PC-3 (cell line): ENCODE measurements around the gene MVK. TPM values are rescaled to one million over a fixed set of nuclear protein-coding genes. Genes with fewer than 3 reads are reported as not detected.

Source experiments
- ATAC-seq: fragments of 200-7000 bp; cut with Tn5 transposase; 2 replicates; pipeline ENCODE4 v1.9.1; 2020; ENCODE audit warnings: mild to moderate bottlenecking, moderate library complexity
- Bru-seq: library from RNA; stranded (reverse); fragments of 400-500 nt; gene quantifications from one replicate; lab custom pipeline; 2021; lab: Mats Ljungman, UMichigan
- BruChase-seq, 2 experiments: library from RNA; stranded (reverse); fragments of 400-500 nt; gene quantifications; one replicate each; lab custom pipeline; 2021; lab: Mats Ljungman, UMichigan
- BruUV-seq: library from RNA; stranded (reverse); fragments of 400-500 nt; replicated peaks from 2 replicates; lab custom pipeline; 2021; lab: Mats Ljungman, UMichigan
- CTCF ChIA-PET: fragments of 300-600 bp; sonication (Branson Sonifier 250); formaldehyde crosslinking; loops from one replicate; lab custom pipeline; 2022; ENCODE audit warnings: antibody characterized with exemption; lab: Charles Lee
- POLR2A ChIA-PET: fragments of 300-600 bp; sonication (Branson Sonifier 250); formaldehyde crosslinking; loops from one replicate; lab custom pipeline; 2022; ENCODE audit warnings: antibody characterized with exemption; ENCODE audit not compliant: unreplicated experiment; lab: Charles Lee
- DNase-seq: peaks from one replicate; pipeline ENCODE4 v3.0.0-alpha.2; 2015
- H2AFZ ChIP-seq: fragments of 300-600 bp; sonication (generic); 2 replicates; pipeline ENCODE4 v1.6.0; 2016; ENCODE audit warnings: antibody characterized with exemption, low read length
- H3F3A ChIP-seq: fragments of 300-600 bp; sonication (generic); one replicate; pipeline ENCODE4 v1.6.0; 2017; ENCODE audit warnings: antibody characterized with exemption, low read length, control low read depth, mild to moderate bottlenecking; ENCODE audit not compliant: unreplicated experiment
- H3K27ac ChIP-seq: fragments of 300-600 bp; sonication (generic); 2 replicates; pipeline ENCODE4 v1.5.1; 2016; ENCODE audit warnings: mild to moderate bottlenecking, low read length
- H3K27me3 ChIP-seq: fragments of 300-600 bp; sonication (generic); 2 replicates; pipeline ENCODE4 v1.6.1; 2016; ENCODE audit warnings: low read length, mixed read lengths
- H3K36me3 ChIP-seq: fragments of 300-600 bp; sonication (generic); 2 replicates; pipeline ENCODE4 v1.6.1; 2016; ENCODE audit warnings: low read depth, mixed run types, low read length, mixed read lengths
- H3K4me1 ChIP-seq: fragments of 300-600 bp; sonication (generic); 2 replicates; pipeline ENCODE4 v1.5.1; 2016; ENCODE audit warnings: low read length; ENCODE audit not compliant: insufficient read depth
- H3K4me2 ChIP-seq: fragments of 300-600 bp; sonication (generic); 2 replicates; pipeline ENCODE4 v1.6.0; 2016; ENCODE audit warnings: low read length
- H3K4me3 ChIP-seq: fragments of 300-600 bp; sonication (generic); 2 replicates; pipeline ENCODE4 v1.5.1; 2016; ENCODE audit warnings: mild to moderate bottlenecking, low read length, mixed read lengths
- H3K79me2 ChIP-seq: fragments of 300-600 bp; sonication (generic); 2 replicates; pipeline ENCODE4 v1.6.1; 2017; ENCODE audit warnings: low read length, mixed read lengths
- H3K9ac ChIP-seq: fragments of 300-600 bp; sonication (generic); 2 replicates; pipeline ENCODE4 v1.6.0; 2016; ENCODE audit warnings: mild to moderate bottlenecking, low read length
- H3K9me2 ChIP-seq: fragments of 300-600 bp; sonication (generic); replicated peaks from 2 replicates; pipeline ENCODE4 v1.6.1; 2016; ENCODE audit warnings: mixed run types, low read length, mixed read lengths
- H3K9me3 ChIP-seq: fragments of 300-600 bp; sonication (generic); 2 replicates; pipeline ENCODE4 v1.6.1; 2016; ENCODE audit warnings: low read length, mixed read lengths
- H4K20me1 ChIP-seq: fragments of 300-600 bp; sonication (generic); 2 replicates; pipeline ENCODE4 v1.6.1; 2016; ENCODE audit warnings: low read length, mixed read lengths
- CTCF ChIP-seq: fragments of 300-600 bp; sonication (generic); conservative IDR thresholded peaks from 2 replicates; pipeline ENCODE4 v1.5.1; 2017; ENCODE audit warnings: antibody characterized with exemption, low read depth, mild to moderate bottlenecking, low read length
- EZH2 ChIP-seq: fragments of 300-600 bp; sonication (generic); IDR thresholded peaks from one replicate; pipeline ENCODE4 v1.6.1; 2017; ENCODE audit warnings: antibody characterized with exemption, mild to moderate bottlenecking, low read length; ENCODE audit not compliant: unreplicated experiment
- EZH2phosphoT487 ChIP-seq: fragments of 300-600 bp; sonication (generic); IDR thresholded peaks from 2 replicates; pipeline ENCODE4 v1.6.1; 2018; ENCODE audit warnings: mild to moderate bottlenecking, antibody characterized with exemption, low read length, borderline replicate concordance
- intact Hi-C: fragments of 100-400 bp; cut with micrococcal nuclease; formaldehyde crosslinking; loops from 2 replicates; pipeline ENCODE4 v1.9.0; 2023
- long read RNA-seq: library from polyadenylated mRNA; unstranded; transcript quantifications from one replicate; pipeline ENCODE4 v2.0.0, GENCODE V29; 2021; ENCODE audit not compliant: unreplicated experiment
- total RNA-seq: library from RNA; depleted of rRNA; stranded (reverse); fragments of >200 nt; gene quantifications from 2 replicates; pipeline ENCODE4 v1.2.3, GENCODE V29; 2014; rRNA removed

Gene MVK
- total RNA-seq (47.8 and 52.2 TPM in 2 replicates), Bru-seq, nascent RNA (percentile 58 among the genes with signal in this experiment), BruChase-seq, experiment 1, labeled RNA remaining after a 6-hour chase (percentile 57 among the genes with signal in this experiment), BruChase-seq, experiment 2, labeled RNA remaining after a 2-hour chase (percentile 58 among the genes with signal in this experiment)
- long read RNA-seq, transcript MVK-201 (11 exons, 1,956 nt) = major isoform, 44 of 76 reads
- long read RNA-seq, transcript MVK-202 (10 exons, 1,770 nt) = minor isoform, 9 of 76 reads
- long read RNA-seq, partial matches to known transcripts = 9 of 76 reads
- long read RNA-seq, other reads (novel, unspliced or antisense) = 9 of 76 reads

GRCh38 chr12:109573029-109573913 lies at the start of gene MVK, which contains the start of gene MMAB:
MVK (plus strand) TSS chr12:109573794; CDS start chr12:109574823, 1,029 bp downstream.
MMAB (minus strand) TSS chr12:109573504; CDS start chr12:109573480, 24 bp downstream.
- DNase-seq = peak; percentile 100
- CTCF ChIA-PET = interaction anchor here (0.6 to 1.2 kb wide), 6 partner anchors 19 to 202 kb away, joined by 3 to 10 read pairs (median 6); no protein-coding TSS in a partner anchor
- Histone ChIP-seq H3F3A (no peaks in the 10 kb centered on the region), H3K9me3 (no peaks in the 10 kb centered on the region), H3K36me3 (peaks cover 23% of the 10 kb centered on the region), H2AFZ (peak within 1 kb of the TSS; percentile 78), H3K79me2 (peaks cover 18% of the 10 kb centered on the region), H3K4me1 (peaks cover 16% of the 10 kb centered on the region), H3K27ac (peak within 1 kb of the TSS; percentile 57), H3K4me2 (peak within 1 kb of the TSS; percentile 93), H3K4me3 (peak within 1 kb of the TSS; percentile 81), H3K27me3 (no peaks in the 10 kb centered on the region), H4K20me1 (no peaks in the 10 kb centered on the region), H3K9ac (peak within 1 kb of the TSS; percentile 81), H3K9me2 (no peaks in the 10 kb centered on the region)
- TSS peak; percentile 72 for BruUV-seq
- POLR2A ChIA-PET = interaction anchor here (0.5 to 0.6 kb wide), 4 partner anchors 8 to 200 kb away, joined by 3 to 4 read pairs (median 3); no protein-coding TSS in a partner anchor
- intact Hi-C loops = loop anchor here (1.0 to 2.0 kb wide), 3 partner anchors 54 to 140 kb away; partner anchors contain the start of gene FAM222A
- no peak for TF ChIP-seq EZH2phosphoT487
- TF ChIP-seq EZH2 = no peak
- TF ChIP-seq CTCF = no peak
- peak; percentile 96 for ATAC-seq

- H3K4me2 ChIP-seq = no peak overlapping the region
- no peak overlapping the region for H3K9ac ChIP-seq
- intact Hi-C loops = no loop called here
- no peak overlapping the region for H3K27ac ChIP-seq
- no peaks in the 10 kb centered on the region for H4K20me1 ChIP-seq
- no peaks in the 10 kb centered on the region for H3K79me2 ChIP-seq
- TF ChIP-seq EZH2 = no peak
- TF ChIP-seq EZH2phosphoT487 = no peak
- TF ChIP-seq CTCF = no peak
- CTCF ChIA-PET = no interaction called here
- no peaks in the 10 kb centered on the region for H3K27me3 ChIP-seq
- H3K36me3 ChIP-seq = peaks cover 14% of the 10 kb centered on the region; the same call in 1 of the 2 replicates
- no TSS peak for BruUV-seq
- no peak for ATAC-seq
- H3K9me2 ChIP-seq = no peaks in the 10 kb centered on the region
- H3K4me3 ChIP-seq = no peak overlapping the region
- no peak overlapping the region for H2AFZ ChIP-seq
- DNase-seq = no peak
- H3F3A ChIP-seq = no peaks in the 10 kb centered on the region
- H3K4me1 ChIP-seq = no peaks in the 10 kb centered on the region
- no peaks in the 10 kb centered on the region for H3K9me3 ChIP-seq
- POLR2A ChIA-PET = no interaction called here
Observed at GRCh38 chr12:109524466-109525278, 48.9 kb upstream of the MVK start.
